ENCODE data around the gene PTPN3. TPM values are rescaled to one million over a fixed set of nuclear protein-coding genes. Genes with fewer than 3 reads are reported as not detected.
A peak's percentile ranks its signal among the peaks of the same experiment; 100 is the strongest.

Gene PTPN3
- total and polyA plus RNA-seq, 4 donors, result 4.3 to 22.9 (median 9.4) TPM

- intact Hi-C loops (cut with DNase I), result no loop called here
- no peak overlapping the region for H3K27ac ChIP-seq (ENCODE audit: low read depth in 1 of 2, low read length in 2 of 2)
- no peak for DNase-seq
- peaks cover 4 to 5% of the 10 kb centered on the region in 2 donors for H3K36me3 ChIP-seq (ENCODE audit: control insufficient read depth in 1 of 2, insufficient read depth in 2 of 2, low read length in 1 of 2)
- WGBS, 2 donors, result 66 to 67% methylated on average over 7 of the region's 7 CpGs
- H3K27me3 ChIP-seq (ENCODE audit: control insufficient read depth in 1 of 2, insufficient read depth in 2 of 2, low read length in 1 of 2), result no peaks in the 10 kb centered on the region
- no peak overlapping the region for H3K4me3 ChIP-seq (ENCODE audit: low read length in 2 of 2)
- peaks cover 0 to 2% of the 10 kb centered on the region in 2 donors for H3K4me1 ChIP-seq (ENCODE audit: control insufficient read depth in 1 of 2, insufficient read depth in 2 of 2, low read length in 2 of 2)
- no peaks in the 10 kb centered on the region for H3K9me3 ChIP-seq (ENCODE audit: control insufficient read depth, low read length)
- ATAC-seq (ENCODE audit: low FRiP score), result no peak
Observed at GRCh38 chr9:109422641-109423040, 75.5 kb downstream of the PTPN3 start.

- no peak for DNase-seq
- peaks cover 0 to 2% of the 10 kb centered on the region in 2 donors for H3K4me1 ChIP-seq (ENCODE audit: control insufficient read depth in 1 of 2, insufficient read depth in 2 of 2, low read length in 2 of 2)
- ATAC-seq (ENCODE audit: low FRiP score), result no peak
- intact Hi-C loops (cut with DNase I), result no loop called here
- H3K9me3 ChIP-seq (ENCODE audit: control insufficient read depth, low read length), result no peaks in the 10 kb centered on the region
- no peak overlapping the region for H3K27ac ChIP-seq (ENCODE audit: low read depth in 1 of 2, low read length in 2 of 2)
- WGBS, 2 donors, result 59 to 63% methylated on average over 13 of the region's 13 CpGs
- no peaks in the 10 kb centered on the region for H3K27me3 ChIP-seq (ENCODE audit: control insufficient read depth in 1 of 2, insufficient read depth in 2 of 2, low read length in 1 of 2)
- no peak overlapping the region for H3K4me3 ChIP-seq (ENCODE audit: low read length in 2 of 2)
- H3K36me3 ChIP-seq (ENCODE audit: control insufficient read depth in 1 of 2, insufficient read depth in 2 of 2, low read length in 1 of 2), result peaks cover 0 to 2% of the 10 kb centered on the region in 2 donors
Observed at GRCh38 chr9:109421026-109421970, 76.8 kb downstream of the PTPN3 start.

DNA sequence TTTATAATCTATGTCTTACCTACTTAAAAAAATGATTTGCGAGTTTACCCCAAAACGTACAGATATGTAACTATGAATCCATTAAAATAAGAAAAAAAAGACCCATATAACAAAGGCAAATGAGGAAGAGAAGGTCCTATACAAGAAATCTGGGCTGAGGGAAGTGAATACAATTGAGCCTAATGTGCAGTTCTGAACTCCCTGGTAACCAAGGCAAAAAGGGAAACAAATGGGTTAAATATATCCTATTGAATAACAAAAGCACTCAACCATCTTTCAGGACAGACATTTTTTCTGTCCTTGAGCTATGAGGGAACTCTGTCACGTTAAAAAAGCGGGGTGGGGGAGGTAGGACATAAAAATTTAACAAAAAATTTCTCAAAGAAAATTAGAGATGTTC lies 78.6 kb downstream of the PTPN3 start:
- Histone ChIP-seq H3K9me3 (ENCODE audit: control insufficient read depth, low read length) (no peaks in the 10 kb centered on the region), H3K36me3 (ENCODE audit: control insufficient read depth in 1 of 2, insufficient read depth in 2 of 2, low read length in 1 of 2) (peaks cover 0 to 2% of the 10 kb centered on the region in 2 donors), H3K27ac (ENCODE audit: low read depth in 1 of 2, low read length in 2 of 2) (no peak overlapping the region), H3K4me1 (ENCODE audit: control insufficient read depth in 1 of 2, insufficient read depth in 2 of 2, low read length in 2 of 2) (peaks cover 0 to 2% of the 10 kb centered on the region in 2 donors), H3K4me3 (ENCODE audit: low read length in 2 of 2) (no peak overlapping the region), H3K27me3 (ENCODE audit: control insufficient read depth in 1 of 2, insufficient read depth in 2 of 2, low read length in 1 of 2) (no peaks in the 10 kb centered on the region)
- intact Hi-C loops (cut with DNase I), result no loop called here
- DNase-seq (no peak), ATAC-seq (ENCODE audit: low FRiP score) (no peak)
- 74 to 85% methylated on average over 4 of the region's 4 CpGs for WGBS, 2 donors

GRCh38 chr9:109418827-109419226 lies 79.3 kb downstream of the PTPN3 start:
- peaks cover 0 to 2% of the 10 kb centered on the region in 2 donors for H3K36me3 ChIP-seq (ENCODE audit: control insufficient read depth in 1 of 2, insufficient read depth in 2 of 2, low read length in 1 of 2)
- no peak overlapping the region for H3K4me3 ChIP-seq (ENCODE audit: low read length in 2 of 2)
- DNase-seq, result no peak
- 69 to 72% methylated on average over 6 of the region's 6 CpGs for WGBS, 2 donors
- no peak overlapping the region for H3K27ac ChIP-seq (ENCODE audit: low read depth in 1 of 2, low read length in 2 of 2)
- intact Hi-C loops (cut with DNase I), result no loop called here
- no peak for ATAC-seq (ENCODE audit: low FRiP score)
- peaks cover 0 to 2% of the 10 kb centered on the region in 2 donors for H3K4me1 ChIP-seq (ENCODE audit: control insufficient read depth in 1 of 2, insufficient read depth in 2 of 2, low read length in 2 of 2)
- H3K27me3 ChIP-seq (ENCODE audit: control insufficient read depth in 1 of 2, insufficient read depth in 2 of 2, low read length in 1 of 2), result no peaks in the 10 kb centered on the region
- H3K9me3 ChIP-seq (ENCODE audit: control insufficient read depth, low read length), result no peaks in the 10 kb centered on the region

- no peak overlapping the region for H3K4me3 ChIP-seq (ENCODE audit: low read length in 2 of 2)
- intact Hi-C loops (cut with DNase I), result no loop called here
- no peaks in the 10 kb centered on the region for H3K9me3 ChIP-seq (ENCODE audit: control insufficient read depth, low read length)
- peaks cover 0 to 2% of the 10 kb centered on the region in 2 donors for H3K4me1 ChIP-seq (ENCODE audit: control insufficient read depth in 1 of 2, insufficient read depth in 2 of 2, low read length in 2 of 2)
- H3K36me3 ChIP-seq (ENCODE audit: control insufficient read depth in 1 of 2, insufficient read depth in 2 of 2, low read length in 1 of 2), result peaks cover 0 to 2% of the 10 kb centered on the region in 2 donors
- DNase-seq (no peak), ATAC-seq (ENCODE audit: low FRiP score) (no peak)
- WGBS, 2 donors, result 85 to 89% methylated on average over 6 of the region's 6 CpGs
- no peaks in the 10 kb centered on the region for H3K27me3 ChIP-seq (ENCODE audit: control insufficient read depth in 1 of 2, insufficient read depth in 2 of 2, low read length in 1 of 2)
- H3K27ac ChIP-seq (ENCODE audit: low read depth in 1 of 2, low read length in 2 of 2), result peak overlapping the region; percentile 8 to 14
Observed at GRCh38 chr9:109417585-109418544, 80.2 kb downstream of the PTPN3 start.

- ATAC-seq (ENCODE audit: low FRiP score) (no peak), DNase-seq (no peak)
- H3K4me3 ChIP-seq (ENCODE audit: low read length in 2 of 2), result no peak overlapping the region
- intact Hi-C loops (cut with DNase I), result no loop called here
- peaks cover 0 to 2% of the 10 kb centered on the region in 2 donors for H3K4me1 ChIP-seq (ENCODE audit: control insufficient read depth in 1 of 2, insufficient read depth in 2 of 2, low read length in 2 of 2)
- peak overlapping the region in 1 of 2 donors; percentile 8 for H3K27ac ChIP-seq (ENCODE audit: low read depth in 1 of 2, low read length in 2 of 2)
- no peaks in the 10 kb centered on the region for H3K27me3 ChIP-seq (ENCODE audit: control insufficient read depth in 1 of 2, insufficient read depth in 2 of 2, low read length in 1 of 2)
- H3K36me3 ChIP-seq (ENCODE audit: control insufficient read depth in 1 of 2, insufficient read depth in 2 of 2, low read length in 1 of 2), result peaks cover 0 to 2% of the 10 kb centered on the region in 2 donors
- no peaks in the 10 kb centered on the region for H3K9me3 ChIP-seq (ENCODE audit: control insufficient read depth, low read length)
- 57 to 65% methylated on average over 8 of the region's 8 CpGs for WGBS, 2 donors
Observed at GRCh38 chr9:109417054-109417453, 81.1 kb downstream of the PTPN3 start.

- no peak overlapping the region for H3K4me3 ChIP-seq (ENCODE audit: low read length in 2 of 2)
- ATAC-seq (ENCODE audit: low FRiP score) (no peak), DNase-seq (no peak)
- H3K27ac ChIP-seq (ENCODE audit: low read depth in 1 of 2, low read length in 2 of 2), result no peak overlapping the region
- peaks cover 0 to 2% of the 10 kb centered on the region in 2 donors for H3K36me3 ChIP-seq (ENCODE audit: control insufficient read depth in 1 of 2, insufficient read depth in 2 of 2, low read length in 1 of 2)
- no peaks in the 10 kb centered on the region for H3K9me3 ChIP-seq (ENCODE audit: control insufficient read depth, low read length)
- 94 to 95% methylated on average over 10 of the region's 10 CpGs for WGBS, 2 donors
- intact Hi-C loops (cut with DNase I), result no loop called here
- H3K4me1 ChIP-seq (ENCODE audit: control insufficient read depth in 1 of 2, insufficient read depth in 2 of 2, low read length in 2 of 2), result peaks cover 0 to under 1% of the 10 kb centered on the region in 2 donors
- H3K27me3 ChIP-seq (ENCODE audit: control insufficient read depth in 1 of 2, insufficient read depth in 2 of 2, low read length in 1 of 2), result no peaks in the 10 kb centered on the region
Observed at GRCh38 chr9:109416135-109416706, 81.9 kb downstream of the PTPN3 start.

- Histone ChIP-seq H3K9me3 (ENCODE audit: control insufficient read depth, low read length) (no peaks in the 10 kb centered on the region), H3K4me3 (ENCODE audit: low read length in 2 of 2) (no peak overlapping the region), H3K36me3 (ENCODE audit: control insufficient read depth in 1 of 2, insufficient read depth in 2 of 2, low read length in 1 of 2) (peaks cover 0 to 6% of the 10 kb centered on the region in 2 donors), H3K27ac (ENCODE audit: low read depth in 1 of 2, low read length in 2 of 2) (no peak overlapping the region), H3K4me1 (ENCODE audit: control insufficient read depth in 1 of 2, insufficient read depth in 2 of 2, low read length in 2 of 2) (no peaks in the 10 kb centered on the region), H3K27me3 (ENCODE audit: control insufficient read depth in 1 of 2, insufficient read depth in 2 of 2, low read length in 1 of 2) (no peaks in the 10 kb centered on the region)
- no peak for DNase-seq
- intact Hi-C loops (cut with DNase I), result no loop called here
- WGBS, 2 donors, result 52 to 60% methylated on average over 7 of the region's 7 CpGs
- ATAC-seq (ENCODE audit: low FRiP score), result no peak
Observed at GRCh38 chr9:109414125-109414785, 83.9 kb downstream of the PTPN3 start.
